MM.1S (cell line): ENCODE results near the gene ZNF550.

Experiments
- CTCF ChIP-seq: fragments of 300-600 bp; sonication (generic); IDR thresholded peaks from 2 replicates; pipeline ENCODE4 v1.5.1; 2016; ENCODE audit warnings: antibody characterized with exemption, low read length, mixed read lengths
- EZH2 ChIP-seq: fragments of 300-600 bp; sonication (generic); optimal IDR thresholded peaks from 2 replicates; pipeline ENCODE3; 2017; ENCODE audit warnings: low read depth, mild to moderate bottlenecking, antibody characterized with exemption, low read length, mixed read lengths

DNA sequence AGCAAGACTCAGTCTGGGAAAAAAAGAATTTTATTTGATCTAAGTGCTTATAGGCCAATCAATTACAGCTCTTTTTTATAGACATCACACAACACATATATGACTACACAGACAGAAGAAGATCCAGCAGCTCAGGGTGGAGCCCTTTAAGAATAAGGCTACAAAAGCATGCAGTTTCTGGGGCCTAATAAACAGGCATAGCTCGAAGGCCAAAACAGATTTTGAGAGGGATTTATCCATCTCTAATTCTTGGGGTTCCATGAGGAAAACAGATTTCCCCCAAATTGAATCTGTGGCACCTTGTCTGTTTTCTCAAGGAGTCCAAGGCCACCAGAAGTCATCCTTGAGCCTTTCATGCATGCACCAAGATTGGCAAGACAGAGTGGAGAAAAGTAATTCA, 3.9 kb upstream of the ZNF550 start:
- TF ChIP-seq CTCF (no peak), EZH2 (no peak)
